Measurements from ENCODE around the gene ZBTB18.

Gene ZBTB18

GRCh38 chr1:244052728-244053312, 1.7 kb downstream of the ZBTB18 start:
- Histone ChIP-seq H3K36me3 (ENCODE audit: control insufficient read depth in 4 of 4, insufficient read depth in 4 of 4, low read length in 3 of 4) (peaks cover 3 to 27% (median 18%) of the 10 kb centered on the region in 4 experiments), H3K27me3 (replicated peaks in 2 of 5; ENCODE audit: control insufficient read depth in 4 of 5, insufficient read depth in 5 of 5, low read length in 4 of 5) (no peaks in the 10 kb centered on the region), H3K9me3 (ENCODE audit: control extremely low read depth in 1 of 5, control insufficient read depth in 4 of 5, insufficient read depth in 2 of 5, low read depth in 1 of 5, low read length in 4 of 5) (no peaks in the 10 kb centered on the region), H3K27ac (ENCODE audit: insufficient read depth in 1 of 2, low read depth in 1 of 2, low read length in 2 of 2, poor library complexity in 1 of 2, severe bottlenecking in 2 of 2) (peak overlapping the region in 1 of 2 experiments; percentile 65), H3K4me3 (ENCODE audit: control insufficient read depth in 1 of 7, extremely low read depth in 1 of 7, insufficient read depth in 4 of 7, low read depth in 2 of 7, low read length in 6 of 7) (peak overlapping the region in 2 of 7 experiments; percentile 2 to 93), H3K4me1 (ENCODE audit: control extremely low read depth in 1 of 4, control insufficient read depth in 4 of 4, insufficient read depth in 4 of 4, low read length in 3 of 4) (peaks cover 28 to 43% (median 34%) of the 10 kb centered on the region in 4 experiments)
- ChIA-PET POLR2A (interaction anchor here (1.2 kb wide), 1 partner anchor 49 kb away, joined by 5 read pairs; no protein-coding TSS in a partner anchor), CTCF (interaction anchor here (0.6 to 2.2 kb wide), 7 partner anchors 11 to 588 kb away, joined by 3 to 8 read pairs (median 4); no protein-coding TSS in a partner anchor)
- WGBS (ENCODE audit: insufficient coverage): 50% methylated on average over 2 of the region's 6 CpGs
- DNase-seq: no peak

- DNase-seq: no peak
- 92% methylated on average over 11 of the region's 11 CpGs for WGBS (ENCODE audit: insufficient coverage)
- no peak overlapping the region for H3K27ac ChIP-seq (ENCODE audit: insufficient read depth in 1 of 2, low read depth in 1 of 2, low read length in 2 of 2, poor library complexity in 1 of 2, severe bottlenecking in 2 of 2)
- no peaks in the 10 kb centered on the region for H3K27me3 ChIP-seq (replicated peaks in 2 of 5; ENCODE audit: control insufficient read depth in 4 of 5, insufficient read depth in 5 of 5, low read length in 4 of 5)
- CTCF ChIA-PET: interaction anchor here (2.1 kb wide), 1 partner anchor 10 kb away, joined by 6 read pairs; no protein-coding TSS in a partner anchor
- POLR2A ChIA-PET: interaction anchor here (1.2 kb wide), 1 partner anchor 48 kb away, joined by 5 read pairs; no protein-coding TSS in a partner anchor
- H3K4me3 ChIP-seq (ENCODE audit: control insufficient read depth in 1 of 7, extremely low read depth in 1 of 7, insufficient read depth in 4 of 7, low read depth in 2 of 7, low read length in 6 of 7): no peak overlapping the region
- peaks cover 28 to 43% (median 34%) of the 10 kb centered on the region in 4 experiments for H3K4me1 ChIP-seq (ENCODE audit: control extremely low read depth in 1 of 4, control insufficient read depth in 4 of 4, insufficient read depth in 4 of 4, low read length in 3 of 4)
- no peaks in the 10 kb centered on the region for H3K9me3 ChIP-seq (ENCODE audit: control extremely low read depth in 1 of 5, control insufficient read depth in 4 of 5, insufficient read depth in 2 of 5, low read depth in 1 of 5, low read length in 4 of 5)
- H3K36me3 ChIP-seq (ENCODE audit: control insufficient read depth in 4 of 4, insufficient read depth in 4 of 4, low read length in 3 of 4): peaks cover 6 to 29% (median 18%) of the 10 kb centered on the region in 4 experiments
Observed at GRCh38 chr1:244053831-244054230, 2.7 kb downstream of the ZBTB18 start.

- ChIA-PET POLR2A (no interaction called here), CTCF (no interaction called here)
- no peak for DNase-seq
- Histone ChIP-seq H3K27ac (ENCODE audit: insufficient read depth in 1 of 2, low read depth in 1 of 2, low read length in 2 of 2, poor library complexity in 1 of 2, severe bottlenecking in 2 of 2) (no peak overlapping the region), H3K4me3 (ENCODE audit: control insufficient read depth in 1 of 7, extremely low read depth in 1 of 7, insufficient read depth in 4 of 7, low read depth in 2 of 7, low read length in 6 of 7) (no peak overlapping the region), H3K4me1 (ENCODE audit: control extremely low read depth in 1 of 4, control insufficient read depth in 4 of 4, insufficient read depth in 4 of 4, low read length in 3 of 4) (peaks cover 28 to 43% (median 34%) of the 10 kb centered on the region in 4 experiments), H3K36me3 (ENCODE audit: control insufficient read depth in 4 of 4, insufficient read depth in 4 of 4, low read length in 3 of 4) (peaks cover 6 to 29% (median 18%) of the 10 kb centered on the region in 4 experiments), H3K27me3 (replicated peaks in 2 of 5; ENCODE audit: control insufficient read depth in 4 of 5, insufficient read depth in 5 of 5, low read length in 4 of 5) (no peaks in the 10 kb centered on the region), H3K9me3 (ENCODE audit: control extremely low read depth in 1 of 5, control insufficient read depth in 4 of 5, insufficient read depth in 2 of 5, low read depth in 1 of 5, low read length in 4 of 5) (no peaks in the 10 kb centered on the region)
- WGBS (ENCODE audit: insufficient coverage): 97% methylated on average over 14 of the region's 17 CpGs
Observed at GRCh38 chr1:244054247-244054923, 3.3 kb downstream of the ZBTB18 start.

GRCh38 chr1:244054924-244055263, 3.8 kb downstream of the ZBTB18 start:
- 98% methylated on average over 27 of the region's 27 CpGs for whole genome bisulfite sequencing (ENCODE audit: insufficient coverage)
- Histone ChIP-seq H3K4me1 (ENCODE audit: control extremely low read depth in 1 of 4, control insufficient read depth in 4 of 4, insufficient read depth in 4 of 4, low read length in 3 of 4) (peaks cover 23 to 38% (median 32%) of the 10 kb centered on the region in 4 experiments), H3K4me3 (ENCODE audit: control insufficient read depth in 1 of 7, extremely low read depth in 1 of 7, insufficient read depth in 4 of 7, low read depth in 2 of 7, low read length in 6 of 7) (no peak overlapping the region), H3K36me3 (ENCODE audit: control insufficient read depth in 4 of 4, insufficient read depth in 4 of 4, low read length in 3 of 4) (peaks cover 6 to 29% (median 18%) of the 10 kb centered on the region in 4 experiments), H3K9me3 (ENCODE audit: control extremely low read depth in 1 of 5, control insufficient read depth in 4 of 5, insufficient read depth in 2 of 5, low read depth in 1 of 5, low read length in 4 of 5) (no peaks in the 10 kb centered on the region), H3K27ac (ENCODE audit: insufficient read depth in 1 of 2, low read depth in 1 of 2, low read length in 2 of 2, poor library complexity in 1 of 2, severe bottlenecking in 2 of 2) (no peak overlapping the region), H3K27me3 (replicated peaks in 2 of 5; ENCODE audit: control insufficient read depth in 4 of 5, insufficient read depth in 5 of 5, low read length in 4 of 5) (no peaks in the 10 kb centered on the region)
- ChIA-PET CTCF (interaction anchor here (1.0 kb wide), 1 partner anchor 11 kb away, joined by 3 read pairs; no protein-coding TSS in a partner anchor), POLR2A (interaction anchor here (0.6 kb wide), 1 partner anchor 11 kb away, joined by 4 read pairs; no protein-coding TSS in a partner anchor)
- DNase-seq: no peak

- peaks cover 6 to 29% (median 18%) of the 10 kb centered on the region in 4 experiments for H3K36me3 ChIP-seq (ENCODE audit: control insufficient read depth in 4 of 4, insufficient read depth in 4 of 4, low read length in 3 of 4)
- CTCF ChIA-PET: no interaction called here
- H3K4me1 ChIP-seq (ENCODE audit: control extremely low read depth in 1 of 4, control insufficient read depth in 4 of 4, insufficient read depth in 4 of 4, low read length in 3 of 4): peaks cover 12 to 21% (median 18%) of the 10 kb centered on the region in 4 experiments
- no peak overlapping the region for H3K27ac ChIP-seq (ENCODE audit: insufficient read depth in 1 of 2, low read depth in 1 of 2, low read length in 2 of 2, poor library complexity in 1 of 2, severe bottlenecking in 2 of 2)
- WGBS (ENCODE audit: insufficient coverage): 95% methylated on average over 3 of the region's 6 CpGs
- H3K4me3 ChIP-seq (ENCODE audit: control insufficient read depth in 1 of 7, extremely low read depth in 1 of 7, insufficient read depth in 4 of 7, low read depth in 2 of 7, low read length in 6 of 7): no peak overlapping the region
- POLR2A ChIA-PET: no interaction called here
- DNase-seq: no peak
- no peaks in the 10 kb centered on the region for H3K9me3 ChIP-seq (ENCODE audit: control extremely low read depth in 1 of 5, control insufficient read depth in 4 of 5, insufficient read depth in 2 of 5, low read depth in 1 of 5, low read length in 4 of 5)
- no peaks in the 10 kb centered on the region for H3K27me3 ChIP-seq (replicated peaks in 2 of 5; ENCODE audit: control insufficient read depth in 4 of 5, insufficient read depth in 5 of 5, low read length in 4 of 5)
Observed at GRCh38 chr1:244056577-244056976, 5.5 kb downstream of the ZBTB18 start.

- CTCF ChIA-PET: interaction anchor here (0.5 to 1.0 kb wide), 2 partner anchors 82 to 201 kb away, joined by 3 read pairs; no protein-coding TSS in a partner anchor
- peaks cover 6 to 29% (median 18%) of the 10 kb centered on the region in 4 experiments for H3K36me3 ChIP-seq (ENCODE audit: control insufficient read depth in 4 of 4, insufficient read depth in 4 of 4, low read length in 3 of 4)
- H3K9me3 ChIP-seq (ENCODE audit: control extremely low read depth in 1 of 5, control insufficient read depth in 4 of 5, insufficient read depth in 2 of 5, low read depth in 1 of 5, low read length in 4 of 5): no peaks in the 10 kb centered on the region
- WGBS (ENCODE audit: insufficient coverage): 100% methylated on average over 2 of the region's 12 CpGs
- H3K27ac ChIP-seq (ENCODE audit: insufficient read depth in 1 of 2, low read depth in 1 of 2, low read length in 2 of 2, poor library complexity in 1 of 2, severe bottlenecking in 2 of 2): no peak overlapping the region
- no peak overlapping the region for H3K4me3 ChIP-seq (ENCODE audit: control insufficient read depth in 1 of 7, extremely low read depth in 1 of 7, insufficient read depth in 4 of 7, low read depth in 2 of 7, low read length in 6 of 7)
- no peaks in the 10 kb centered on the region for H3K27me3 ChIP-seq (replicated peaks in 2 of 5; ENCODE audit: control insufficient read depth in 4 of 5, insufficient read depth in 5 of 5, low read length in 4 of 5)
- peaks cover under 1 to 9% (median 7%) of the 10 kb centered on the region in 4 experiments for H3K4me1 ChIP-seq (ENCODE audit: control extremely low read depth in 1 of 4, control insufficient read depth in 4 of 4, insufficient read depth in 4 of 4, low read length in 3 of 4)
- DNase-seq: no peak
- POLR2A ChIA-PET: interaction anchor here (0.7 kb wide), 1 partner anchor 213 kb away, joined by 4 read pairs; no protein-coding TSS in a partner anchor
Observed at GRCh38 chr1:244057474-244058385, 6.6 kb downstream of the ZBTB18 start.

Measured in common myeloid progenitor, CD34-positive (primary cell).